NCI-H1417 (cell line): ENCODE results near the gene NDUFS3.
"Not testable (repeated sequence)": the region's sequence is repeated elsewhere in the genome, so short reads cannot be mapped to it uniquely, and the experiment has no call there.

Experiments
- DNase-seq, 3 experiments: peaks; one replicate each; lab custom pipeline; 2025; lab: John Stamatoyannopoulos, UW

The NDUFS3 gene

GRCh38 chr11:47560426-47560825 is 18.4 kb upstream of the NDUFS3 start:
- no peak for DNase-seq

- not testable (repeated sequence) for DNase-seq
These were observed 16.5 kb upstream of the NDUFS3 start for GRCh38 chr11:47562393-47562792.

GRCh38 chr11:47564366-47564765 is 14.5 kb upstream of the NDUFS3 start:
- not testable (repeated sequence) for DNase-seq

GRCh38 chr11:47564933-47565339 is 13.9 kb upstream of the NDUFS3 start:
- no peak for DNase-seq

GRCh38 chr11:47565340-47566148 is 13.3 kb upstream of the NDUFS3 start, which contains the start of gene PTPMT1:
TSS of gene PTPMT1 (plus strand) at chr11:47565599. CDS start at chr11:47565623, 24 bp downstream.
- peak; percentile 73 to 79 (median 76) for DNase-seq

- no peak for DNase-seq
These were observed 12.7 kb upstream of the NDUFS3 start for GRCh38 chr11:47566149-47566698.

GRCh38 chr11:47569646-47570045 is 9.2 kb upstream of the NDUFS3 start:
- no peak for DNase-seq

- no peak for DNase-seq
These were observed 8.1 kb upstream of the NDUFS3 start for GRCh38 chr11:47570651-47571356.

- no peak for DNase-seq
These were observed 7.5 kb upstream of the NDUFS3 start for GRCh38 chr11:47571357-47571729.

GRCh38 chr11:47571895-47572294 is 7.0 kb upstream of the NDUFS3 start:
- DNase-seq, result no peak

GRCh38 chr11:47572715-47573255 is 6.1 kb upstream of the NDUFS3 start:
- DNase-seq, result no peak

GRCh38 chr11:47573321-47573720 is 5.6 kb upstream of the NDUFS3 start:
- no peak for DNase-seq

- peak in 1 of 3 experiments; percentile 16 for DNase-seq
These were observed 1.3 kb upstream of the NDUFS3 start for GRCh38 chr11:47577460-47578041.

- DNase-seq, result no peak
These were observed 5.0 kb downstream of the NDUFS3 start for GRCh38 chr11:47583844-47584243.

- no peak for DNase-seq
These were observed 7.4 kb downstream of the NDUFS3 start, which contains the start of gene FAM180B for GRCh38 chr11:47586098-47586855. TSS of gene FAM180B (plus strand) at chr11:47586678. CDS start at chr11:47586769, 91 bp downstream.

- no peak for DNase-seq
These were observed 8.3 kb downstream of the NDUFS3 start for GRCh38 chr11:47587039-47587716.

GRCh38 chr11:47587723-47588326 is 9.0 kb downstream of the NDUFS3 start:
- DNase-seq, result no peak

GRCh38 chr11:47589118-47589517 is 10.2 kb downstream of the NDUFS3 start:
- DNase-seq, result no peak

GRCh38 chr11:47589584-47589976 is 10.7 kb downstream of the NDUFS3 start:
- DNase-seq, result no peak
